Skin of body (tissue), 2 donors: Measurements from ENCODE around the gene CCDC141. TPM values are rescaled to one million over a fixed set of nuclear protein-coding genes. Genes with fewer than 3 reads are reported as not detected.
"Not testable (repeated sequence)": the region's sequence is repeated elsewhere in the genome, so short reads cannot be mapped to it uniquely, and the experiment has no call there.

ENCODE experiments used
- DNase-seq: peaks from one replicate; lab custom pipeline; 2025; lab: John Stamatoyannopoulos, UW
- total RNA-seq: library from RNA; depleted of rRNA; stranded (reverse); fragments of >200 nt; gene quantifications from one replicate; pipeline ENCODE4 v1.2.3, GENCODE V29; 2014

The CCDC141 gene
- total RNA-seq, 1 donor from 2014 or later = 6.0 TPM

GRCh38 chr2:179036353-179036905, 13.5 kb downstream of the CCDC141 start:
- DNase-seq = no peak

- no peak for DNase-seq
Observed at GRCh38 chr2:179031731-179032408, 18.1 kb downstream of the CCDC141 start.

GRCh38 chr2:179024445-179024844, 25.5 kb downstream of the CCDC141 start:
- no peak for DNase-seq

- no peak for DNase-seq
Observed at GRCh38 chr2:179022685-179023084, 27.3 kb downstream of the CCDC141 start.

GRCh38 chr2:179021258-179021657, 28.7 kb downstream of the CCDC141 start:
- no peak for DNase-seq

- DNase-seq = no peak
Observed at GRCh38 chr2:179020156-179020750, 29.7 kb downstream of the CCDC141 start.

- no peak for DNase-seq
Observed at GRCh38 chr2:179019260-179019659, 30.7 kb downstream of the CCDC141 start.

GRCh38 chr2:179017773-179018357, 32.1 kb downstream of the CCDC141 start:
- DNase-seq = no peak

- DNase-seq = not testable (repeated sequence)
Observed at GRCh38 chr2:179014189-179014588, 35.7 kb downstream of the CCDC141 start.

GRCh38 chr2:179005976-179006375, 44.0 kb downstream of the CCDC141 start:
- no peak for DNase-seq

- no peak for DNase-seq
Observed at GRCh38 chr2:178999476-178999875, 50.5 kb downstream of the CCDC141 start.

- no peak for DNase-seq
Observed at GRCh38 chr2:178998539-178998938, 51.4 kb downstream of the CCDC141 start.

GRCh38 chr2:178997477-178997876, 52.5 kb downstream of the CCDC141 start:
- no peak for DNase-seq

GRCh38 chr2:178997067-178997466, 52.9 kb downstream of the CCDC141 start:
- DNase-seq = no peak

GRCh38 chr2:178994264-178994663, 55.7 kb downstream of the CCDC141 start:
- DNase-seq = no peak

GRCh38 chr2:178993788-178994187, 56.1 kb downstream of the CCDC141 start:
- no peak for DNase-seq

- not testable (repeated sequence) for DNase-seq
Observed at GRCh38 chr2:178992719-178993118, 57.2 kb downstream of the CCDC141 start.

GRCh38 chr2:178990533-178991241, 59.2 kb downstream of the CCDC141 start:
- DNase-seq = no peak

- DNase-seq = not testable (repeated sequence)
Observed at GRCh38 chr2:178989424-178989823, 60.5 kb downstream of the CCDC141 start.

- not testable (repeated sequence) for DNase-seq
Observed at GRCh38 chr2:178982652-178983051, 67.3 kb downstream of the CCDC141 start.

- no peak for DNase-seq
Observed at GRCh38 chr2:178980815-178981214, 69.1 kb downstream of the CCDC141 start.

- DNase-seq = no peak
Observed at GRCh38 chr2:178978667-178979066, 71.3 kb downstream of the CCDC141 start.
